ENCODE measurements around the gene ATP13A2. TPM values are rescaled to one million over a fixed set of nuclear protein-coding genes. Genes with fewer than 3 reads are reported as not detected.

The ATP13A2 gene
- total RNA-seq, 4 donors from 2014 or later: 42.7 to 62.0 (median 47.3) TPM

DNA sequence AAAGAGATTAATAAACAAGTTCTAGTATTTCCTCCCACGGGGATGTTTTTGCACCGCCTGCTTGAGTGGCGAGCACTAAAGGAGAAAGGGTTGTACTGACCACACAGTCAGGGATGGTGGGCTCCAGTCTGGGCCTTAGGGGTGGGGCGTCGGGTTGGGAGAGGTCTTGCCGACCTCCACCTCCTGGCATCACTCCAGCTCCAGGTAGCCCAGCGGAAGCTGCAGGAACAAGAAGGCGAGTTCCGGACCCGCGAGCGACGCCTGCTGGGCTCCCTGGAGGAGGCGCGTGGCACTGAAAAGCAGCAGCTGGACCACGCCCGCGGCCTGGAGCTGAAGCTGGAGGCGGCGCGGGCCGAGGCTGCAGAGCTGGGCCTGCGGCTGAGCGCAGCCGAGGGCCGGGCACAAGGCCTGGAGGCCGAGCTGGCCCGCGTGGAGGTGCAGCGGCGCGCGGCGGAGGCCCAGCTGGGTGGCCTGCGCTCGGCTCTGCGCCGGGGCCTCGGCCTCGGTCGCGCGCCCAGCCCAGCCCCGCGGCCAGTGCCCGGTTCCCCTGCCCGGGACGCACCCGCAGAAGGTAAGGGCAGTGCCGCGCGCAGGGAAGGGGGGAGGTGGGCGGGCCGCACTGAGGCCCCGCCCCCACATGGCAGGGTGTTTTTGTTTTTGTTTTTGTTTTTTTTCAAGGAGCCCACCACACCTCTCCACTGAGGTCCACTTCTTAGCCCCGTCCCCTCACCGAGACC, 51.0 kb downstream of the ATP13A2 start:
- TF ChIP-seq, protein P1, sequence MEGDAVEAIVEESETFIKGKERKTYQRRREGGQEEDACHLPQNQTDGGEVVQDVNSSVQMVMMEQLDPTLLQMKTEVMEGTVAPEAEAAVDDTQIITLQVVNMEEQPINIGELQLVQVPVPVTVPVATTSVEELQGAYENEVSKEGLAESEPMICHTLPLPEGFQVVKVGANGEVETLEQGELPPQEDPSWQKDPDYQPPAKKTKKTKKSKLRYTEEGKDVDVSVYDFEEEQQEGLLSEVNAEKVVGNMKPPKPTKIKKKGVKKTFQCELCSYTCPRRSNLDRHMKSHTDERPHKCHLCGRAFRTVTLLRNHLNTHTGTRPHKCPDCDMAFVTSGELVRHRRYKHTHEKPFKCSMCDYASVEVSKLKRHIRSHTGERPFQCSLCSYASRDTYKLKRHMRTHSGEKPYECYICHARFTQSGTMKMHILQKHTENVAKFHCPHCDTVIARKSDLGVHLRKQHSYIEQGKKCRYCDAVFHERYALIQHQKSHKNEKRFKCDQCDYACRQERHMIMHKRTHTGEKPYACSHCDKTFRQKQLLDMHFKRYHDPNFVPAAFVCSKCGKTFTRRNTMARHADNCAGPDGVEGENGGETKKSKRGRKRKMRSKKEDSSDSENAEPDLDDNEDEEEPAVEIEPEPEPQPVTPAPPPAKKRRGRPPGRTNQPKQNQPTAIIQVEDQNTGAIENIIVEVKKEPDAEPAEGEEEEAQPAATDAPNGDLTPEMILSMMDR (IDR thresholded peaks at IDR 0.05): peak; percentile 17 to 78
- TF ChIP-seq POLR2AphosphoS5 (IDR thresholded peaks at IDR 0.05): no peak
- no peak for TF ChIP-seq POLR2A (IDR thresholded peaks at IDR 0.05)
- H3K9me3 ChIP-seq: no peaks in the 10 kb centered on the region
- H3K27me3 ChIP-seq: no peaks in the 10 kb centered on the region
- 8% methylated on average over 23 of the region's 57 CpGs for WGBS
- H3K36me3 ChIP-seq: peaks cover 23% of the 10 kb centered on the region
- DNase-seq (ENCODE audit: low spot score in 2 of 2): peak; percentile 90 to 94
- peak overlapping the region; percentile 46 for H3K27ac ChIP-seq
- peaks cover 11% of the 10 kb centered on the region for H3K4me1 ChIP-seq
- peak overlapping the region; percentile 53 for H3K4me3 ChIP-seq

DNA sequence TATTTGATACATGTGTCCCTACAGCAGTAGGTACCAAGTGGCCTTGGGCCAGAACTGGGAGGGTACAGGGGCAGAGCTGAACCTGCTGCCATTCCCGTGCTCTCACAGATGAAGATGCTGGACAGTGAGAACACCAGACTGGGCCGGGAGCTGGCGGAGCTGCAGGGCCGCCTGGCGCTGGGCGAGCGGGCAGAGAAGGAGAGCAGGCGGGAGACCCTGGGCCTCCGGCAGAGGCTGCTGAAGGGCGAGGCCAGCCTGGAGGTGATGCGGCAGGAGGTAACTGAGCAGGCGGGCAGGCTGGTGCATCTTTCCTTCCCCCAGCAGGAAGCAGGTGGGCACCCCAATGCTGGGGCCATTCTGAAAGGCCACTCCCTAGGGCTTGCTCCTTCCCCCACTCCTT, 53.3 kb downstream of the ATP13A2 start:
- no peaks in the 10 kb centered on the region for H3K27me3 ChIP-seq
- WGBS: 95% methylated on average over 12 of the region's 12 CpGs
- peaks cover 11% of the 10 kb centered on the region for H3K4me1 ChIP-seq
- TF ChIP-seq, protein P1 (IDR thresholded peaks at IDR 0.05): no peak
- no peak for TF ChIP-seq POLR2AphosphoS5 (IDR thresholded peaks at IDR 0.05)
- TF ChIP-seq EP300 (IDR thresholded peaks at IDR 0.05): no peak
- TF ChIP-seq POLR2A (IDR thresholded peaks at IDR 0.05): no peak
- no peak overlapping the region for H3K27ac ChIP-seq
- H3K36me3 ChIP-seq: peaks cover 30% of the 10 kb centered on the region
- DNase-seq (ENCODE audit: low spot score in 2 of 2): no peak
- no peaks in the 10 kb centered on the region for H3K9me3 ChIP-seq
- no peak overlapping the region for H3K4me3 ChIP-seq

DNA sequence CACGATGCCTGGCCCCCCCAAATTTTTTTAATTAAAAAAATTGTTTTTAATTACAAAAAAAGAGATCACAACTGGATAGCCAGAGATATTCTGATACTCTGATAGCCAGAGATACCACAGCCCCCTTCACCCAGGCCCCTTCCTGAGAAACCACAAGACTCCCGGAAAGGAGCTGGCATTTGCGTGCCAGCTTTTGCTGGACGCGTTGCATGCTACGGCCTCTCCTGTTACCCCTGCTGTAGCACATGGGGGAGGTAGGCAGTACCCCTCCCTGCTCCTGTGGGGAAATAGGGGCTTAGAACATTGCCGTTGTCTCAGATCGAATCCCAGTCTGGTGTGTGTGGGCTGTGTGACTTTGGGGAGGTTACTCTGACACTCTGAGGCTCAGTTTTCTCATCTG, 54.0 kb downstream of the ATP13A2 start:
- Histone ChIP-seq H3K36me3 (peaks cover 30% of the 10 kb centered on the region), H3K9me3 (no peaks in the 10 kb centered on the region), H3K4me3 (no peak overlapping the region), H3K4me1 (peaks cover 11% of the 10 kb centered on the region), H3K27ac (no peak overlapping the region), H3K27me3 (no peaks in the 10 kb centered on the region)
- 85% methylated on average over 8 of the region's 8 CpGs for WGBS
- TF ChIP-seq EP300 (IDR thresholded peaks at IDR 0.05) (no peak), POLR2AphosphoS5 (IDR thresholded peaks at IDR 0.05) (no peak), POLR2A (IDR thresholded peaks at IDR 0.05) (no peak)
- TF ChIP-seq, protein P1 (IDR thresholded peaks at IDR 0.05): no peak
- DNase-seq (ENCODE audit: low spot score in 2 of 2): no peak

DNA sequence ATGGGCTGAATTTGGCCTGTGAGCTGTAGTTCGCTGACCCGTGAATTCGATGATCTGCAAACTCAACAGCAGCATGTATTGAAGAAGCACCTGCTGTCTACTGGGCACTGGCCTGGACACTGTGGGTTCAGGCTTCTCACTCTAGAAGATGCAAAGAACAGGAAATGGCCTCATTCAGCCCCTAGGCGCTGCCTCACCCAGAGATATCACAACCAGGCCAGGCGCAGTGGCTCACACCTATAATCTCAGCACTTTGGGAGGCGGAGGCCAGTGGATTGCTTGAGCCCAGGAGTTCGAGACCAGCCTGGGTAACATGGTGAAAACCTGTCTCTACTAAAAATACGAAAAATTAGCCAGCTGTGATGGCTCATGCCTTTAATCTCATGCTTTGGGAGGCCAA, 55.0 kb downstream of the ATP13A2 start:
- Histone ChIP-seq H3K27ac (no peak overlapping the region), H3K9me3 (no peaks in the 10 kb centered on the region), H3K4me3 (no peak overlapping the region), H3K27me3 (no peaks in the 10 kb centered on the region), H3K4me1 (peaks cover 15% of the 10 kb centered on the region), H3K36me3 (peaks cover 30% of the 10 kb centered on the region)
- no peak for DNase-seq (ENCODE audit: low spot score in 2 of 2)
- WGBS: 98% methylated on average over 8 of the region's 8 CpGs
- TF ChIP-seq POLR2A (IDR thresholded peaks at IDR 0.05) (no peak), POLR2AphosphoS5 (IDR thresholded peaks at IDR 0.05) (no peak)

DNA sequence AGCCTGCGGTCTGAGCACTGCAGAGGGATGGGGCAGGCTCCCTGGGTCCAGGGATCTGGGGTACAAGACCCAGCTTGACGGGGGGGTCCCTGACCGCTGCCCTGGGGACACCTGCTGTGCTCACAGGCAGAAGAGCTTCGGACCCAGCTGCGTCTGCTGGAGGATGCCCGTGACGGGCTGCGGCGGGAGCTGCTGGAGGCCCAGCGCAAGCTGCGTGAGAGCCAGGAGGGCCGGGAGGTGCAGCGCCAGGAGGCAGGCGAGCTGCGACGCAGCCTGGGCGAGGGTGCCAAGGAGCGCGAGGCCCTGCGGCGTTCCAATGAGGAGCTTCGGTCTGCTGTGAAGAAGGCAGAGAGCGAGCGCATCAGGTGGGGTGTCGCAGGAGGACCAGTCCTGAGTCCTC, 56.5 kb downstream of the ATP13A2 start:
- no peak for TF ChIP-seq POLR2AphosphoS5 (IDR thresholded peaks at IDR 0.05)
- TF ChIP-seq EP300 (IDR thresholded peaks at IDR 0.05): no peak
- TF ChIP-seq, protein P1 (IDR thresholded peaks at IDR 0.05): no peak
- no peak for TF ChIP-seq POLR2A (IDR thresholded peaks at IDR 0.05)
- WGBS: 93% methylated on average over 14 of the region's 25 CpGs
- peaks cover 30% of the 10 kb centered on the region for H3K36me3 ChIP-seq
- peaks cover 4% of the 10 kb centered on the region for H3K4me1 ChIP-seq
- no peak overlapping the region for H3K27ac ChIP-seq
- H3K4me3 ChIP-seq: no peak overlapping the region
- DNase-seq (ENCODE audit: low spot score in 2 of 2): no peak
- no peaks in the 10 kb centered on the region for H3K27me3 ChIP-seq
- H3K9me3 ChIP-seq: no peaks in the 10 kb centered on the region
